ENCODE measurements around the gene DOK3. TPM values are rescaled to one million over a fixed set of nuclear protein-coding genes. Genes with fewer than 3 reads are reported as not detected.

DOK3 gene
- total RNA-seq, 3 donors from 2014 or later, result 3.7 to 10.3 (median 8.4) TPM

DNA sequence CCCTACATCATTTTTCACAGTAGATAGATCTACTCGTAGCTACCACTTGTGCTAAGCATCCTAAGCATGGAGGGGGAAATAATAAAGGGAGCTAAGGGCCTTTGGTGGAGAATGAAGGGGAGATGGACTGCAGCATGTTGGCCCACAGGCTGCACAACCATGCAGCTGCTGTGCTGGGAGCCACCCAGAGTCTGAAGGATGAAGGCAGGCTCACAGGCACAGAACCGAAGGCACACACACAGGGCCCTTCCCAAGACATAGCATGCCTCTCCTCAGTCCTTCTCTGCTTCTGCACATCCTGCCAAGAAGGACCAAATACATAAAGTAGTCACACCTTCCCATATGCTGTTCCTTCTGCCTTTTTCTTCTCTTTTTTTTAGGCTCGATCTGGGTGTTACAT is 38.1 kb upstream of the DOK3 start:
- Histone ChIP-seq H3K4me3 (no peak overlapping the region), H3K36me3 (ENCODE audit: low read depth) (no peaks in the 10 kb centered on the region), H3K4me1 (ENCODE audit: low read depth) (peaks cover under 1% of the 10 kb centered on the region), H3K9me3 (no peaks in the 10 kb centered on the region)
- intact Hi-C loops (cut with DNase I, micrococcal nuclease), result no loop called here
- TF ChIP-seq, protein P1, sequence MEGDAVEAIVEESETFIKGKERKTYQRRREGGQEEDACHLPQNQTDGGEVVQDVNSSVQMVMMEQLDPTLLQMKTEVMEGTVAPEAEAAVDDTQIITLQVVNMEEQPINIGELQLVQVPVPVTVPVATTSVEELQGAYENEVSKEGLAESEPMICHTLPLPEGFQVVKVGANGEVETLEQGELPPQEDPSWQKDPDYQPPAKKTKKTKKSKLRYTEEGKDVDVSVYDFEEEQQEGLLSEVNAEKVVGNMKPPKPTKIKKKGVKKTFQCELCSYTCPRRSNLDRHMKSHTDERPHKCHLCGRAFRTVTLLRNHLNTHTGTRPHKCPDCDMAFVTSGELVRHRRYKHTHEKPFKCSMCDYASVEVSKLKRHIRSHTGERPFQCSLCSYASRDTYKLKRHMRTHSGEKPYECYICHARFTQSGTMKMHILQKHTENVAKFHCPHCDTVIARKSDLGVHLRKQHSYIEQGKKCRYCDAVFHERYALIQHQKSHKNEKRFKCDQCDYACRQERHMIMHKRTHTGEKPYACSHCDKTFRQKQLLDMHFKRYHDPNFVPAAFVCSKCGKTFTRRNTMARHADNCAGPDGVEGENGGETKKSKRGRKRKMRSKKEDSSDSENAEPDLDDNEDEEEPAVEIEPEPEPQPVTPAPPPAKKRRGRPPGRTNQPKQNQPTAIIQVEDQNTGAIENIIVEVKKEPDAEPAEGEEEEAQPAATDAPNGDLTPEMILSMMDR (IDR thresholded peaks at IDR 0.05), result no peak
- DNase-seq, result no peak
- ATAC-seq, result no peak

DNA sequence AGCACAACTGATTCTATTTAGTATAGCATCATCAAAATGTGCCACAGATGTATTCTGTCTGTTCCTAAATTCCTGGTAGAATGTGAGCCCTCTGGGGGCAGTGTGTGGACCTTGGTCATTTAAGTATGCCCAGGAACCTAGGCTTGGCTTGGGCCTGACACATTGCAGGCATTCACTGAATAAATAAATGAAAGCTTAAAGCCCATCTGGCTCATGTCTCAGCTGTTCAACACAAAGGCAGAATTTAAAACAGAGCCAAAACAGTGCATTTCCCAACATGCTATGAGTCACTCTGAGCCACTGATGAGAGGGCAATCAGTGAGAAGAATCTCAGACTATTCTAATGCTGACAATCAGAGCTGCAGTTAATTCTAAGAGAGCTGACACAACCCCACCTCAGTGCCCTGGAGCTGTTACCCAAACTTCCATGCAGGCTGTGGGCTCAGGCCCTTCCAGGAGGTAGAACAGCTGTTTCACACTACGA is 36.7 kb upstream of the DOK3 start:
- peak in 1 of 3 donors; percentile 26 for DNase-seq
- TF ChIP-seq, protein P1 (IDR thresholded peaks at IDR 0.05), result no peak
- intact Hi-C loops (cut with DNase I, micrococcal nuclease), result no loop called here
- ATAC-seq, result peak; percentile 71
- Histone ChIP-seq H3K36me3 (ENCODE audit: low read depth) (no peaks in the 10 kb centered on the region), H3K9me3 (no peaks in the 10 kb centered on the region), H3K4me1 (ENCODE audit: low read depth) (no peaks in the 10 kb centered on the region), H3K4me3 (no peak overlapping the region)

DNA sequence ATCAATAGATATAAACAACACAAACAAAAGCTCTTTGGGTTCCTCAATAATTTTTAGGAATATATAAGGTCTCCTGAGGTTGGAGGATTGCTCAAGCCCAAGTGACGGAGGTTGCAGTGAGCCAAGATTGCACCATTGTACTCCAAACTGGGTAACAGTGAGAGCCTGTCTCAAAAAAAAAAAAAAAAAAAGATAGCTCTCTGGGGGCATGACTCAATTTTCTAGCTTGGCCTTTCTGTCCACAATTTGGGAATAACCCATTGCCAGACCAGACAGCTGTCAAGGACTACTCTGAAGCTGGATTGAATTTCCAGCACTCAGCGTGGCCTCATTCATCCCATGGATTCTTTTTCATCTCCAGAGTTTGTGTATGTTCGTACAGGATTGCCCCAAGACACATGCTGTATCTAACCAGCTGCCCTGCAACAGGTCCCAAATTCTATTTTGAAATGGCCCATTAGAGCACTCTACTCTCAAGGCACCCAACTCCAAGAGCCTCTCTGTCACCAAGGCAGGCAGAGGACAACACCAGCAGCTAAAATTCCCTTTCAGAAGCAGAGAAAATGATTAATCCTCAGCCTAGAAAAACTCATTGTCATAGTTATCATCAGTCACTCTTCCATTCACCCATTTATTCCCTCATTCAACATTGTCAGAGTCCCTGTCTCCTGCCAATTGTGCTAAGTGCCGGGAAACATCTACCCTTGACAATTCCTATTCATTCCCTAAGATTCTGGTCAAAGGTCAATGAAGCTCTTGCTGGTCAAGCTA is 36.0 kb upstream of the DOK3 start:
- intact Hi-C loops (cut with DNase I, micrococcal nuclease), result no loop called here
- ATAC-seq, result peak; percentile 53
- no peaks in the 10 kb centered on the region for H3K9me3 ChIP-seq
- TF ChIP-seq, protein P1 (IDR thresholded peaks at IDR 0.05), result no peak
- H3K4me1 ChIP-seq (ENCODE audit: low read depth), result no peaks in the 10 kb centered on the region
- H3K4me3 ChIP-seq, result no peak overlapping the region
- H3K36me3 ChIP-seq (ENCODE audit: low read depth), result no peaks in the 10 kb centered on the region
- peak in 1 of 3 donors; percentile 36 for DNase-seq

DNA sequence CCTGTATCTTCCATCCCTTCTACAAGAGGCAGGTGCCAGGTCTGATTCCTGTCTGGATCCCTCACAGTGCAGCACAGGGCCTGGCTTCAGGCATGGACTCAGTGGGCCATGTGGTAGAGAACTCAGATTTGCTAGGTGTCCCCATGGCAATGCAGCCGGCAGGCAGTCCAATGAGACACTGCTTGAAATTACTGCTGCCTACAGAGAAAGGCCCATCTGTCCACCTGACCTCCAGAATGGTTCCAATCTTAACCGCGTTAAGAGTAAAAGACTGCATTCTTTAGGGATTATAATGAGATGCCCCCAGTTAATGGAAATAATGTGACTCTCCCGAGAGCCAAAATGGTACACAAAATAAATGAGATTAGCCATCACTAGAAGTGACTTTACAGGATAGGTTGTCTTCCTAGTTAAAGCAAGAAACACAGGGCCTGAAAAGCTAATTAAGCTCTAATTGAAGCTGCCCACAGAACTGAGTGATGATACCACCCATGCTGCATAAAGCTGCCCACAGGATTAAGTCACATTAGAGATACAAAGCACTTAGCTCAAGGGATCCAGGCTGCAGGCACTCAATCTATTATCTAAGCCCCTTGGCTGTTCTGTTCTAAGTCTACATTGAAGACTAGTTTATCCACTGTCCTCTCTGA is 33.3 kb upstream of the DOK3 start:
- TF ChIP-seq, protein P1 (IDR thresholded peaks at IDR 0.05), result no peak
- H3K4me3 ChIP-seq, result no peak overlapping the region
- H3K9me3 ChIP-seq, result no peaks in the 10 kb centered on the region
- no peaks in the 10 kb centered on the region for H3K4me1 ChIP-seq (ENCODE audit: low read depth)
- ATAC-seq (no peak), DNase-seq (no peak)
- no peaks in the 10 kb centered on the region for H3K36me3 ChIP-seq (ENCODE audit: low read depth)
- intact Hi-C loops (cut with DNase I, micrococcal nuclease), result no loop called here

DNA sequence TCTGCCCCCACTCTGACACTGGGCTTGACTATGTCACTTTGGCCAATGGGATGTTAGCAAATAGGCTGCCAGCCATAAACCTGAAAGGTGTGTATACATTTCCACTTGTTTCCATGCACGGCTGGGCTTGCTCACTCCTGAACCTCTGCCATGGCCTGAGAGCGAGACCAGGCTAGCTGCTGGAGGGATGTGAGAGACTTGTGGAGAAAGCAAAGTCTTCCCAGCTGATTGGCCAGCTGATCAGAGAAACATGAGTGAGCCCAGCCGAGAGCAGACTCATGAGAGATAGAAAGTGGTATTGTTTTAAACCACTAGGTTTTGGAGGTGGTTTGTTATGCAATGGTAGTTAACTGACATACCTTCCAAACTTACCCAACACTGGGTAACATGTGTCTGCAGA is 30.8 kb upstream of the DOK3 start:
- DNase-seq, result no peak
- H3K9me3 ChIP-seq, result no peaks in the 10 kb centered on the region
- no peaks in the 10 kb centered on the region for H3K36me3 ChIP-seq (ENCODE audit: low read depth)
- intact Hi-C loops (cut with DNase I, micrococcal nuclease), result no loop called here
- no peak overlapping the region for H3K4me3 ChIP-seq
- peak; percentile 48 for ATAC-seq
- H3K4me1 ChIP-seq (ENCODE audit: low read depth), result no peaks in the 10 kb centered on the region
- TF ChIP-seq, protein P1 (IDR thresholded peaks at IDR 0.05), result no peak
